NCI-H187 treated with DMSO at 0.1 percent for 48 hours (cell line): Measurements from ENCODE around the gene DOCK10.

Source experiments
- DNase-seq: peaks from one replicate; lab custom pipeline; 2025; lab: John Stamatoyannopoulos, UW

The DOCK10 gene

GRCh38 chr2:224833986-224834385, 208.3 kb downstream of the DOCK10 start:
- no peak for DNase-seq

- no peak for DNase-seq
Measured at GRCh38 chr2:224832207-224832606, 210.1 kb downstream of the DOCK10 start.

GRCh38 chr2:224831530-224831929, 210.7 kb downstream of the DOCK10 start:
- no peak for DNase-seq

GRCh38 chr2:224820283-224820991, 221.8 kb downstream of the DOCK10 start:
- no peak for DNase-seq

- no peak for DNase-seq
Measured at GRCh38 chr2:224819075-224819474, 223.2 kb downstream of the DOCK10 start.

GRCh38 chr2:224817676-224818075, 224.6 kb downstream of the DOCK10 start:
- DNase-seq, result no peak

GRCh38 chr2:224816816-224817215, 225.5 kb downstream of the DOCK10 start:
- no peak for DNase-seq

GRCh38 chr2:224813578-224813977, 228.7 kb downstream of the DOCK10 start:
- DNase-seq, result no peak

- DNase-seq, result peak; percentile 6
Measured at GRCh38 chr2:224807153-224807964, 234.9 kb downstream of the DOCK10 start.

- no peak for DNase-seq
Measured at GRCh38 chr2:224803930-224804329, 238.3 kb downstream of the DOCK10 start.

- no peak for DNase-seq
Measured at GRCh38 chr2:224802407-224802806, 239.9 kb downstream of the DOCK10 start.

GRCh38 chr2:224801360-224801759, 240.9 kb downstream of the DOCK10 start:
- DNase-seq, result no peak

- DNase-seq, result no peak
Measured at GRCh38 chr2:224799691-224800090, 242.6 kb downstream of the DOCK10 start.

- no peak for DNase-seq
Measured at GRCh38 chr2:224798180-224798579, 244.1 kb downstream of the DOCK10 start.

GRCh38 chr2:224796695-224797305, 245.5 kb downstream of the DOCK10 start:
- DNase-seq, result no peak

- DNase-seq, result no peak
Measured at GRCh38 chr2:224793946-224794345, 248.3 kb downstream of the DOCK10 start.

GRCh38 chr2:224786848-224787247, 255.4 kb downstream of the DOCK10 start:
- DNase-seq, result no peak

- DNase-seq, result no peak
Measured at GRCh38 chr2:224781400-224781799, 260.9 kb downstream of the DOCK10 start.

GRCh38 chr2:224780823-224781222, 261.4 kb downstream of the DOCK10 start:
- no peak for DNase-seq

- DNase-seq, result no peak
Measured at GRCh38 chr2:224780106-224780505, 262.2 kb downstream of the DOCK10 start.

GRCh38 chr2:224778474-224778877, 263.8 kb downstream of the DOCK10 start:
- DNase-seq, result no peak

- no peak for DNase-seq
Measured at GRCh38 chr2:224777559-224777930, 264.7 kb downstream of the DOCK10 start.
